Measurements from ENCODE around the gene FBXO28.

DNA sequence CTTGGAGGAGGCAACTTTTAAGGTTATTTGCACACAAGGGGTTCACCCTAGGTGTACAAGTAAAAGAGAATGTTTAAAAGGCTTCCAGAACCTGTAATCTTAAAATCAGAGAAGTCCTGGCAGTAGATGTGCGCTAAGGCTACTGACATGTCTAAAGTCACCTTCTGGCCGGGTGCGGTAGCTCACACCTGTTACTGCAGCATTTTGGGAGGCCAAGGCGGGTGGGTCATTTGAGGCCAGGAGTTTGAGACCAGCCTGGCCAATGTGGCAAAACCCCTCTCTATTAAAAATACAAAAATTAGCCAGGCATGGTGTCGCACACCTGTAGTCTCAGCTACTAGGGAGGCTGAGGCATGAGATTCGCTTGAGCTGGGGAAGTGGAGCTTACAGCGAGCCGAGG is 48.9 kb downstream of the FBXO28 start:
- TF ChIP-seq CTCF (IDR thresholded peaks at IDR 0.05) (no peak), POLR2A (IDR thresholded peaks at IDR 0.05) (no peak)
